Bronchial epithelial cell (primary cell): ENCODE data around the gene ABR. TPM values are rescaled to one million over a fixed set of nuclear protein-coding genes. Genes with fewer than 3 reads are reported as not detected.

ENCODE experiments used
- DNase-seq: peaks from one replicate; pipeline ENCODE4 v3.0.0-alpha.2; 2010; ENCODE audit warnings: low read depth
- FAIRE-seq: peaks from 2 replicates; lab custom pipeline; 2011; peaks lifted over from hg19 to GRCh38; lab: Jason Lieb, UNC
- H3K27me3 ChIP-seq: 2 replicates; pipeline ENCODE4 v1.5.1; 2011; ENCODE audit warnings: low read length; ENCODE audit not compliant: control insufficient read depth, insufficient read depth
- H3K36me3 ChIP-seq: 2 replicates; pipeline ENCODE4 v1.5.1; 2011; ENCODE audit warnings: low read length; ENCODE audit not compliant: control insufficient read depth, insufficient read depth
- H3K4me3 ChIP-seq: 2 replicates; pipeline ENCODE4 v1.5.1; 2011; ENCODE audit warnings: mild to moderate bottlenecking, low read depth, low read length, control low read depth
- CTCF ChIP-seq: IDR thresholded peaks from 2 replicates; pipeline ENCODE4 v1.5.1; 2011; ENCODE audit warnings: mild to moderate bottlenecking, moderate library complexity, low read length, control low read depth, inconsistent platforms; ENCODE audit not compliant: insufficient read depth, severe bottlenecking
- total RNA-seq: library from RNA; depleted of rRNA; stranded (reverse); fragments of >200 nt; gene quantifications from 2 replicates; pipeline ENCODE4 v1.2.1, GENCODE V29; 2014

Gene ABR
- total RNA-seq, 1 donor from 2014 or later = 18.7 TPM

- no peak for TF ChIP-seq CTCF
- H3K36me3 ChIP-seq = peaks cover 7% of the 10 kb centered on the region
- no peak overlapping the region for H3K4me3 ChIP-seq
- no peak for DNase-seq
- no peaks in the 10 kb centered on the region for H3K27me3 ChIP-seq
- no peak for FAIRE-seq
Measured at GRCh38 chr17:1012823-1013728, 166.7 kb downstream of the ABR start.

- no peak overlapping the region for H3K4me3 ChIP-seq
- FAIRE-seq (no peak), DNase-seq (no peak)
- H3K27me3 ChIP-seq = no peaks in the 10 kb centered on the region
- peaks cover 9% of the 10 kb centered on the region for H3K36me3 ChIP-seq
- no peak for TF ChIP-seq CTCF
Measured at GRCh38 chr17:1011760-1012735, 167.7 kb downstream of the ABR start.

- TF ChIP-seq CTCF = no peak
- H3K27me3 ChIP-seq = no peaks in the 10 kb centered on the region
- peaks cover 11% of the 10 kb centered on the region for H3K36me3 ChIP-seq
- DNase-seq (no peak), FAIRE-seq (no peak)
- H3K4me3 ChIP-seq = no peak overlapping the region
Measured at GRCh38 chr17:1011138-1011537, 168.6 kb downstream of the ABR start.

GRCh38 chr17:1010586-1010985 lies 169.2 kb downstream of the ABR start:
- H3K36me3 ChIP-seq = peaks cover 14% of the 10 kb centered on the region
- no peak for TF ChIP-seq CTCF
- FAIRE-seq = no peak

GRCh38 chr17:1010086-1010450 lies 169.7 kb downstream of the ABR start:
- Histone ChIP-seq H3K4me3 (no peak overlapping the region), H3K27me3 (no peaks in the 10 kb centered on the region), H3K36me3 (peaks cover 18% of the 10 kb centered on the region)
- DNase-seq (no peak), FAIRE-seq (no peak)
- no peak for TF ChIP-seq CTCF

More at GRCh38 chr17:1010586-1010985, 169.2 kb downstream of the ABR start:
- H3K4me3 ChIP-seq = no peak overlapping the region
- H3K27me3 ChIP-seq = no peaks in the 10 kb centered on the region
- DNase-seq = no peak
